Measurements from ENCODE around the gene MAP4.

DNA sequence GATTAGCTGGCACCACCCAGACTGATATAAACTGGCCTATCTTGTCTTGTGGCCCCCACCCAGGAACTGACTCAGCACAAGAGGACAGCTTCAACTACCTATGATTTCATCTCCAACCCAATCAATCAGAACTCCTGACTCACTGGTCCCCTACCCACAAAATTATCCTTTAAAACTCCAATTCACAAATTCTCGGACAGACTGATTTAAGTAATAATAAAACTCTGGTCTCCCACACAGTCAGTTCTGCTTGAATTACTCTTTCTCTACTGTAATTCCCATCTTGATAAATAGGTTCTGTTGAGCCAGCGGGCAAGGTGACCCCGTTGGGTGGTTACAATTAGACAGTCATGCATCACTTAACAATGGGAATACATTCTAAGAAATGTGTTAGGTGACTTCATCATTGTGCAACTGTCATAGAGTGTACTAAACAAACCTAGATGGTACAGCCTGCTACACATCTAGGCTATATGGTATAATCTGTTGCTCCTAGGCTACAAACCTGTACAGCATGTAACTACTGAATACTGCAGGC is 48.1 kb upstream of the MAP4 start:
- TF ChIP-seq POLR2A (IDR thresholded peaks at IDR 0.05), result no peak
- TF ChIP-seq, protein P1, sequence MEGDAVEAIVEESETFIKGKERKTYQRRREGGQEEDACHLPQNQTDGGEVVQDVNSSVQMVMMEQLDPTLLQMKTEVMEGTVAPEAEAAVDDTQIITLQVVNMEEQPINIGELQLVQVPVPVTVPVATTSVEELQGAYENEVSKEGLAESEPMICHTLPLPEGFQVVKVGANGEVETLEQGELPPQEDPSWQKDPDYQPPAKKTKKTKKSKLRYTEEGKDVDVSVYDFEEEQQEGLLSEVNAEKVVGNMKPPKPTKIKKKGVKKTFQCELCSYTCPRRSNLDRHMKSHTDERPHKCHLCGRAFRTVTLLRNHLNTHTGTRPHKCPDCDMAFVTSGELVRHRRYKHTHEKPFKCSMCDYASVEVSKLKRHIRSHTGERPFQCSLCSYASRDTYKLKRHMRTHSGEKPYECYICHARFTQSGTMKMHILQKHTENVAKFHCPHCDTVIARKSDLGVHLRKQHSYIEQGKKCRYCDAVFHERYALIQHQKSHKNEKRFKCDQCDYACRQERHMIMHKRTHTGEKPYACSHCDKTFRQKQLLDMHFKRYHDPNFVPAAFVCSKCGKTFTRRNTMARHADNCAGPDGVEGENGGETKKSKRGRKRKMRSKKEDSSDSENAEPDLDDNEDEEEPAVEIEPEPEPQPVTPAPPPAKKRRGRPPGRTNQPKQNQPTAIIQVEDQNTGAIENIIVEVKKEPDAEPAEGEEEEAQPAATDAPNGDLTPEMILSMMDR (IDR thresholded peaks at IDR 0.05 in 4 of 5, conservative IDR thresholded peaks at IDR 0.05 in 1 of 5), result no peak
